ENCODE results near the gene SENP2. TPM values are rescaled to one million over a fixed set of nuclear protein-coding genes. Genes with fewer than 3 reads are reported as not detected.

SENP2 gene
- total RNA-seq, 2 experiments from 2014 or later = 23.2 to 24.6 TPM

- Mint-ChIP-seq H3K36me3 (ENCODE audit: low read depth) (peaks cover 3% of the 10 kb centered on the region), H3K27ac (peak overlapping the region; percentile 93), H3K4me1 (peaks cover 26% of the 10 kb centered on the region), H3K27me3 (no peaks in the 10 kb centered on the region), H3K4me3 (peak overlapping the region; percentile 87), H3K9me3 (ENCODE audit: low read depth) (no peaks in the 10 kb centered on the region)
- ChIA-PET CTCF (interaction anchor here (0.6 to 2.1 kb wide), 6 partner anchors 9 to 226 kb away, joined by 3 to 14 read pairs (median 4); no protein-coding TSS in a partner anchor), POLR2A (interaction anchor here (0.6 to 1.9 kb wide), 7 partner anchors 9 to 1722 kb away, joined by 3 to 9 read pairs (median 3); partner anchors contain the start of gene TMEM41A)
- ATAC-seq (no peak), DNase-seq (no peak)
- intact Hi-C loops (cut with DNase I, micrococcal nuclease) = loop anchor here (1.0 to 5.0 kb wide), 9 partner anchors 27 to 1399 kb away; partner anchors contain the start of genes TMEM41A (in 2 of the 2), ABCF3 (in 1 of the 2), DNAJB11 (in 1 of the 2) and EIF4A2 (in 1 of the 2)
Measured at GRCh38 chr3:185586686-185587039, 568 bp downstream of the SENP2 start.

GRCh38 chr3:185594073-185594472 is 8.0 kb downstream of the SENP2 start:
- DNase-seq = no peak
- H3K27me3 Mint-ChIP-seq = no peaks in the 10 kb centered on the region
- H3K27ac Mint-ChIP-seq = no peak overlapping the region
- peaks cover 11% of the 10 kb centered on the region for H3K4me1 Mint-ChIP-seq
- no peak for ATAC-seq
- POLR2A ChIA-PET = interaction anchor here (0.7 to 2.8 kb wide), 2 partner anchors 8 to 882 kb away, joined by 7 to 9 read pairs; partner anchors contain the start of gene SENP2
- H3K36me3 Mint-ChIP-seq (ENCODE audit: low read depth) = peaks cover 14% of the 10 kb centered on the region
- no peaks in the 10 kb centered on the region for H3K9me3 Mint-ChIP-seq (ENCODE audit: low read depth)
- H3K4me3 Mint-ChIP-seq = no peak overlapping the region
- CTCF ChIA-PET = interaction anchor here (0.7 to 1.8 kb wide), 2 partner anchors 12 to 321 kb away, joined by 4 to 7 read pairs; no protein-coding TSS in a partner anchor
- intact Hi-C loops (cut with DNase I, micrococcal nuclease) = no loop called here

GRCh38 chr3:185595526-185595925 is 9.4 kb downstream of the SENP2 start:
- CTCF ChIA-PET = interaction anchor here (0.8 to 1.8 kb wide), 3 partner anchors 9 to 65 kb away, joined by 3 to 7 read pairs (median 6); partner anchors contain the start of gene SENP2
- intact Hi-C loops (cut with DNase I, micrococcal nuclease) = no loop called here
- H3K4me3 Mint-ChIP-seq = no peak overlapping the region
- no peaks in the 10 kb centered on the region for H3K9me3 Mint-ChIP-seq (ENCODE audit: low read depth)
- peaks cover 20% of the 10 kb centered on the region for H3K36me3 Mint-ChIP-seq (ENCODE audit: low read depth)
- ATAC-seq (no peak), DNase-seq (no peak)
- POLR2A ChIA-PET = interaction anchor here (2.8 kb wide), 1 partner anchor 9 kb away, joined by 9 read pairs; the partner anchor contains the start of gene SENP2
- peaks cover 8% of the 10 kb centered on the region for H3K4me1 Mint-ChIP-seq
- H3K27me3 Mint-ChIP-seq = no peaks in the 10 kb centered on the region
- peak overlapping the region; percentile 45 for H3K27ac Mint-ChIP-seq

GRCh38 chr3:185605566-185605965 is 19.5 kb downstream of the SENP2 start:
- H3K4me1 Mint-ChIP-seq = peaks cover 2% of the 10 kb centered on the region
- DNase-seq (no peak), ATAC-seq (no peak)
- H3K27ac Mint-ChIP-seq = no peak overlapping the region
- H3K27me3 Mint-ChIP-seq = no peaks in the 10 kb centered on the region
- ChIA-PET POLR2A (no interaction called here), CTCF (interaction anchor here (0.7 to 1.5 kb wide), 3 partner anchors 10 to 54 kb away, joined by 3 to 7 read pairs (median 3); no protein-coding TSS in a partner anchor)
- no peaks in the 10 kb centered on the region for H3K9me3 Mint-ChIP-seq (ENCODE audit: low read depth)
- intact Hi-C loops (cut with DNase I, micrococcal nuclease) = no loop called here
- no peak overlapping the region for H3K4me3 Mint-ChIP-seq
- H3K36me3 Mint-ChIP-seq (ENCODE audit: low read depth) = peaks cover 53% of the 10 kb centered on the region

GRCh38 chr3:185606196-185606595 is 20.1 kb downstream of the SENP2 start:
- DNase-seq = no peak
- peaks cover 53% of the 10 kb centered on the region for H3K36me3 Mint-ChIP-seq (ENCODE audit: low read depth)
- ATAC-seq = no peak
- H3K4me1 Mint-ChIP-seq = peaks cover 2% of the 10 kb centered on the region
- no peak overlapping the region for H3K4me3 Mint-ChIP-seq
- no peaks in the 10 kb centered on the region for H3K27me3 Mint-ChIP-seq
- no peak overlapping the region for H3K27ac Mint-ChIP-seq
- POLR2A ChIA-PET = no interaction called here
- H3K9me3 Mint-ChIP-seq (ENCODE audit: low read depth) = no peaks in the 10 kb centered on the region
- CTCF ChIA-PET = interaction anchor here (0.7 to 1.5 kb wide), 3 partner anchors 11 to 54 kb away, joined by 3 to 7 read pairs (median 3); no protein-coding TSS in a partner anchor
- intact Hi-C loops (cut with DNase I, micrococcal nuclease) = no loop called here

GRCh38 chr3:185613016-185613415 is 26.9 kb downstream of the SENP2 start:
- Mint-ChIP-seq H3K36me3 (ENCODE audit: low read depth) (peaks cover 32% of the 10 kb centered on the region), H3K27ac (no peak overlapping the region), H3K4me3 (no peak overlapping the region), H3K4me1 (no peaks in the 10 kb centered on the region), H3K27me3 (no peaks in the 10 kb centered on the region), H3K9me3 (ENCODE audit: low read depth) (no peaks in the 10 kb centered on the region)
- CTCF ChIA-PET = interaction anchor here (2.1 kb wide), 1 partner anchor 47 kb away, joined by 8 read pairs; no protein-coding TSS in a partner anchor
- POLR2A ChIA-PET = no interaction called here
- ATAC-seq (no peak), DNase-seq (no peak)
- intact Hi-C loops (cut with DNase I, micrococcal nuclease) = no loop called here

GRCh38 chr3:185623939-185624665 is 38.0 kb downstream of the SENP2 start:
- H3K27me3 Mint-ChIP-seq = no peaks in the 10 kb centered on the region
- intact Hi-C loops (cut with DNase I, micrococcal nuclease) = no loop called here
- H3K4me1 Mint-ChIP-seq = no peaks in the 10 kb centered on the region
- peaks cover 32% of the 10 kb centered on the region for H3K36me3 Mint-ChIP-seq (ENCODE audit: low read depth)
- no peaks in the 10 kb centered on the region for H3K9me3 Mint-ChIP-seq (ENCODE audit: low read depth)
- no peak overlapping the region for H3K4me3 Mint-ChIP-seq
- ATAC-seq = no peak
- POLR2A ChIA-PET = no interaction called here
- CTCF ChIA-PET = interaction anchor here (0.7 kb wide), 1 partner anchor 1016 kb away, joined by 3 read pairs; no protein-coding TSS in a partner anchor
- H3K27ac Mint-ChIP-seq = no peak overlapping the region
- DNase-seq = no peak

- Mint-ChIP-seq H3K9me3 (ENCODE audit: low read depth) (no peaks in the 10 kb centered on the region), H3K27me3 (no peaks in the 10 kb centered on the region), H3K4me3 (no peak overlapping the region), H3K27ac (no peak overlapping the region), H3K36me3 (ENCODE audit: low read depth) (peaks cover 33% of the 10 kb centered on the region), H3K4me1 (no peaks in the 10 kb centered on the region)
- intact Hi-C loops (cut with DNase I, micrococcal nuclease) = no loop called here
- ATAC-seq (peak; percentile 30), DNase-seq (no peak)
- ChIA-PET POLR2A (no interaction called here), CTCF (interaction anchor here (0.8 kb wide), 1 partner anchor 142 kb away, joined by 3 read pairs; no protein-coding TSS in a partner anchor)
Measured at GRCh38 chr3:185625784-185626183, 39.7 kb downstream of the SENP2 start.

- no peaks in the 10 kb centered on the region for H3K27me3 Mint-ChIP-seq
- no peak overlapping the region for H3K27ac Mint-ChIP-seq
- no peak for DNase-seq
- H3K4me3 Mint-ChIP-seq = no peak overlapping the region
- no peaks in the 10 kb centered on the region for H3K9me3 Mint-ChIP-seq (ENCODE audit: low read depth)
- intact Hi-C loops (cut with DNase I, micrococcal nuclease) = no loop called here
- peaks cover 27% of the 10 kb centered on the region for H3K36me3 Mint-ChIP-seq (ENCODE audit: low read depth)
- POLR2A ChIA-PET = interaction anchor here (0.7 kb wide), 1 partner anchor 43 kb away, joined by 4 read pairs; no protein-coding TSS in a partner anchor
- CTCF ChIA-PET = interaction anchor here (0.7 kb wide), 1 partner anchor 9 kb away, joined by 3 read pairs; no protein-coding TSS in a partner anchor
- H3K4me1 Mint-ChIP-seq = peaks cover 7% of the 10 kb centered on the region
- no peak for ATAC-seq
Measured at GRCh38 chr3:185629554-185630181, 43.6 kb downstream of the SENP2 start.

- Mint-ChIP-seq H3K9me3 (ENCODE audit: low read depth) (no peaks in the 10 kb centered on the region), H3K4me1 (peaks cover 8% of the 10 kb centered on the region), H3K4me3 (no peak overlapping the region), H3K27ac (no peak overlapping the region), H3K36me3 (ENCODE audit: low read depth) (peaks cover 26% of the 10 kb centered on the region), H3K27me3 (no peaks in the 10 kb centered on the region)
- POLR2A ChIA-PET = interaction anchor here (0.7 kb wide), 1 partner anchor 43 kb away, joined by 4 read pairs; no protein-coding TSS in a partner anchor
- intact Hi-C loops (cut with DNase I, micrococcal nuclease) = no loop called here
- CTCF ChIA-PET = no interaction called here
- ATAC-seq (no peak), DNase-seq (no peak)
Measured at GRCh38 chr3:185630182-185630622, 44.1 kb downstream of the SENP2 start.

- intact Hi-C loops (cut with DNase I, micrococcal nuclease) = no loop called here
- H3K27ac Mint-ChIP-seq = no peak overlapping the region
- H3K4me3 Mint-ChIP-seq = no peak overlapping the region
- H3K9me3 Mint-ChIP-seq (ENCODE audit: low read depth) = no peaks in the 10 kb centered on the region
- no peak for ATAC-seq
- H3K4me1 Mint-ChIP-seq = peaks cover 12% of the 10 kb centered on the region
- peaks cover 19% of the 10 kb centered on the region for H3K36me3 Mint-ChIP-seq (ENCODE audit: low read depth)
- ChIA-PET CTCF (no interaction called here), POLR2A (no interaction called here)
- no peaks in the 10 kb centered on the region for H3K27me3 Mint-ChIP-seq
- DNase-seq = no peak
Measured at GRCh38 chr3:185631108-185631507, 45.0 kb downstream of the SENP2 start.
